Measurements from ENCODE around the gene CLCN7.

Gene CLCN7

GRCh38 chr16:1508494-1509187, 33.8 kb upstream of the CLCN7 start:
- no peak for TF ChIP-seq CTCF (conservative IDR thresholded peaks at IDR 0.05; ENCODE audit: low read depth, low read length)
- DNase-seq (ENCODE audit: low read depth) = no peak

GRCh38 chr16:1506494-1507213, 31.8 kb upstream of the CLCN7 start:
- no peak for DNase-seq (ENCODE audit: low read depth)
- no peak for TF ChIP-seq CTCF (conservative IDR thresholded peaks at IDR 0.05; ENCODE audit: low read depth, low read length)
- no peak overlapping the region for H3K4me3 ChIP-seq (ENCODE audit: low read depth, low read length)

More at GRCh38 chr16:1508494-1509187, 33.8 kb upstream of the CLCN7 start:
- no peak overlapping the region for H3K4me3 ChIP-seq (ENCODE audit: low read depth, low read length)

GRCh38 chr16:1505912-1506311, 31.1 kb upstream of the CLCN7 start:
- DNase-seq (ENCODE audit: low read depth) = no peak
- H3K4me3 ChIP-seq (ENCODE audit: low read depth, low read length) = no peak overlapping the region
- no peak for TF ChIP-seq CTCF (conservative IDR thresholded peaks at IDR 0.05; ENCODE audit: low read depth, low read length)

- TF ChIP-seq CTCF (conservative IDR thresholded peaks at IDR 0.05; ENCODE audit: low read depth, low read length) = no peak
- H3K4me3 ChIP-seq (ENCODE audit: low read depth, low read length) = no peak overlapping the region
- DNase-seq (ENCODE audit: low read depth) = no peak
Observed at GRCh38 chr16:1505073-1505844, 30.4 kb upstream of the CLCN7 start.

- H3K4me3 ChIP-seq (ENCODE audit: low read depth, low read length) = no peak overlapping the region
- DNase-seq (ENCODE audit: low read depth) = no peak
- no peak for TF ChIP-seq CTCF (conservative IDR thresholded peaks at IDR 0.05; ENCODE audit: low read depth, low read length)
Observed at GRCh38 chr16:1503110-1503955, 28.5 kb upstream of the CLCN7 start.
